NOMO-1 (cell line): Measurements from ENCODE around the gene AMELX.

ENCODE experiments used
- DNase-seq, 2 experiments: peaks; one replicate each; lab custom pipeline; 2025; ENCODE audit not compliant: unreplicated experiment in 2 of 2; lab: John Stamatoyannopoulos, UW

The AMELX gene

DNA sequence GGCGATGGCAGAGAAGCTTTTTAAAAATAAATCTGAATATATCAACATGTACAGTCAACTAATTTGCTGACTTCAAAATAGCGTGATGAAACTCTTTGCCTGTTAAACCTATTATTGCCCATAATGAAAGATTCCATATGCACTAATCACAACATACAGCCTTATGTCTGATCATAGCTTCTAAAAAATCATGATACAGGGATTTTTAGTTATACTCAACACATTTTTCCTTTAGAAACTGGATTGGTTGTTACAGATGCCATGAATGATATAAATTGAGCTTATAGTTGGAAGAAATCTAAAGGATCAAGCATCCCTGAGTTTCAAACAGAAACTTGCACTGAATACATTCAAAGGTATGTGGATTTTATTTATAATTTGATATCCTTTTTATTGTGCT is at the start of gene AMELX:
AMELX (plus strand) TSS at position 301 of the 400 bp plus-strand sequence. CDS start 1,376 bp downstream, outside the sequence.
- DNase-seq: no peak

DNA sequence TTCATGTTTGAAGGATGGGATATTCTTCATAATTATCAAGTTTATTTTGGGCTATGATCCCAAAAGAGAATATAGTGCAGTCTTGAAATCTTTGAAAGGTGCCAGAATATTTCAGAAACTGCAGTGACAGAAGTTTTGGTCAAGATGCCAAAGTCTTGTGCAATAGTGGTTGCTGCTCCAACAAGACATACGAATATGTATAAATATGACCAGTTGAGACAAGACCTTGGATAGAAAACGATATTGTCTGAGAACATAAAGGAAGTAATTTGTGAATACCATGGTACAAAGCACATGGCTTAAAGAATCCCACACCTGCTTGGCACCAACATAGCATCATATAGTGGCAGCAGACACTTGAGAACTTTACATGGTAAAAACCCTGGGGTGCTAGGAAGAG is 48.6 kb upstream of the AMELX start:
- DNase-seq: no peak

GRCh38 chrX:11254417-11255109 is 38.6 kb upstream of the AMELX start:
- DNase-seq: peak in 1 of 2 experiments; percentile 17

DNA sequence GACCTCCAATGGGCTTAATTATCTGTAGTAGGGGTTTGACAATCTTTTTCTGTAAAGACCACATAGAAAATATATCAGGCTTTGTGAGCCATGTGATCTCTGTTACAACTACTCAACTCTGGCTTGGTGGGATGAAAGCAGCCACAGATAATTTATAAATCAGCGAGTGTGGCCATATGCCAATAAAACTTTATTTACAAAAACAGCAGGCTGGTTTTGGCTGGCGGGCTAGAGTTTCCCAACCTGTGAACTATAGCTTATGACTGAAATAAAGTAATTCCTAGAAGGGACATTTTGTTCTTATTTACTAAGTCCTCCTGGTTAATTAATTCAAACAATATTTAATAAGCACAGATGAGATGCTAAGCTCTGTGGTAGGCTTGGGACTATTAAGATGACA is 35.9 kb upstream of the AMELX start:
- DNase-seq: no peak

- DNase-seq: no peak
Observed at GRCh38 chrX:11257711-11258110, 35.5 kb upstream of the AMELX start.

GRCh38 chrX:11259437-11259836 is 33.8 kb upstream of the AMELX start:
- no peak for DNase-seq

DNA sequence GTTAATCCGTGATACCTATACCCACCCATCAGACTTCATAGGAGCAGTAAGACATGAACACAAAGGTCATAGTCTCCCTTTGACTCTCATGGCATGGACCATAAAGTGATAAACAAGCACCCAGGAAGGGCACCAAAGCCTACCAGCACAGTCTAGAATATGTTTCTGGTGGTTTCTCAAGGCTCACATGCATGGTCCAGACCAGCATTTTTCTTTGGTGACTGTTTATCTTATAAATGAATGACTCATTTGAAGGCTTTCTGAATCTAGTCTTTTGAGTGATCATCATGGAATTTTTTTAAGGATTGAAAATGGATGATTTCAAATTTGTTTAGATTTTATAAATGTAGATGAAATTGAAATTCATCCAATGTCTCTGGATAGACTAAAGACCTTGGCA is 32.0 kb upstream of the AMELX start:
- no peak for DNase-seq

GRCh38 chrX:11264925-11265324 is 28.3 kb upstream of the AMELX start:
- DNase-seq: no peak

DNA sequence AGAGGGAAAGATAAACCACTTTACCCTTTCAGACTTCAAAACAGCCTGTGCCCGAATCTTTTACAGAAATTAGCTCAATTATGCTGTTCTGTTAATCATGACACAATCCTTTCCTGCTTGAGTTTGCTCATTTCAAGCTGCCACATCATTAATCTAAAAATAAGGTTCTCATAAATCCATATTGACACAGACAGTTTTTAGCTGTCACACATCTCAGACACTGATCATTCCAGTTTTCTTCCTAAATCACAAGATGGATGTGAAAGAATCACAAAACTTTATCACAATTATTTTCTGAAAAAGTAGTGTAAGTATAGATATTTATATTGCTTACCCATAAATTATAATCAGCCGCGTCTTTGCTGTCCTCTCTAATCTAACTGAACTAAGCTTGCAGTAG is 27.9 kb upstream of the AMELX start:
- peak in 1 of 2 experiments; percentile 42 for DNase-seq

DNA sequence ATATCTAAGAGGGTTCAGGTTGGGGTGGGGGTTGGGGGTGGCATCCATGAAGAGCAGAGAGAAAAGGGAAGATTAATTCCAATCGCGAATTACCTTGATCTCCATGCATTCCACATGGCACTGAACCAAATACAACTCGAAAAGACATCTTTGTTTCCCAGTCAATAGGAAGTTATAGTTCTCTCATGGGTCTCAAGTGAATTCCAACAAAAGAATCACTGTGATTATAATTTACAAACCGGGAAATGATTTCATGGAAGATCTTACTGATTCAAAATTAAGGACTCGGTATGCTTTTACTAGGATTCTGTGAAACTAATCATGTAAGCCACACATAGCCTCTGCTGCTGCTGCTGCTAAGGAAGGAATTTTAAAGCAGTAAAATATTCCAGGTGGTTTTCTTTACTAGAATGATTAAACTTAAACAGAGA is 26.6 kb upstream of the AMELX start:
- DNase-seq: no peak

GRCh38 chrX:11267425-11267824 is 25.8 kb upstream of the AMELX start:
- peak; percentile 18 to 37 for DNase-seq

GRCh38 chrX:11269006-11269405 is 24.2 kb upstream of the AMELX start:
- peak in 1 of 2 experiments; percentile 21 for DNase-seq

DNA sequence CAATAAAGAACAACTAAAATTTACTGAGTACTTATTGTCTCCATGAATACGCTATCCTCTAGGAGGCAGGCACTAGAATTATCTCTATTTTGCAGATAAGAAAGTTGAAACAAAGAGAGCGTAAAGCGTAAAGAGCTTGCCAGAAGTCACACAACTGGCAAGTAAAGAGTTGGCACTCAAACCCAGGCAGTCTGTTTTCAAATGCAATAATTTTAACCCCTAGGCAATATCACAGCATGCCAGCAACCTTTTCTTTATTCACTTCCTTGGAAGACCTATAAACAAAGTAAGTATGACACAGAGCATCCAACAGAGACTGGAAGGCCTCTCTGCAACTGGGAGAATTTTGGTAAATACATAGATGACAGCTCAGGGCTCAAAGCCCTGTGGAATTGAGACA is 23.2 kb upstream of the AMELX start:
- DNase-seq: no peak

- DNase-seq: no peak
Observed at GRCh38 chrX:11272290-11272689, 20.9 kb upstream of the AMELX start.

DNA sequence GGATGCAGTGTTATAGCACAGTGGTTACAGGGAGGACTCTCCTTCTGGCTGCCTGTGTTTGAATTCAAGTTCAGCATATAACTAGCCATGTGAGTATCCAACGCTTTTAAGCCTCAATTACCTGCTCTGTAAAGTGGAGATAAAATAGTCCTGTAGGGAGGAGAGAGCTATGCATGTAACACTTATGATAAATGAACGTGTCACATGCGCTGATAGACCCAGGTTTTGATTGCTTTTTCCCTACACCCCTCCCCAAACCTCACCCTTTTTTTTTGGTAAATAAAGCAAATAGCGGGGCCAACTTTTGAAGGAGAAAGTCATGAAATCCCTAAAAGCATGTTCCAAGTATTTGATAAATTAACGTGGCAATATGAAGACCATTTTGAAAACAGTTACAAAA is 20.4 kb upstream of the AMELX start:
- DNase-seq: no peak

DNA sequence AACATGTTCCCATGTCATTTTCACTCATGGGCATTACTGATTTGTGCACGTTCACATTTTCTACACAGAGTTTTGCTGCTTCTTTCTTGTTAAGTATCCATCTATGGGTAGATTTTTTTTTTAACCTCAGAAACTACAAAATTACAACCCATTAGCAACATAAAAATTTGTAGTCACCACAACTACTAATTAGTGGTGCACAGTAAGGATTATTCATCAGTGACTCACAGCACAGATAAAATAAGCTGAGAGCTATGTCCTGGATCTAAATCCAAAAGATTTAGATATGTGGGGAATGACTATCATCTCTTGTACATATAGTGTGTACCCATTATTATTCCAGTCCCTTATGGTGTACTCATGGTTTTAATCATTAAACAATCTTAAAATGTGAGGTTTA is 19.7 kb upstream of the AMELX start:
- DNase-seq: no peak

- DNase-seq: no peak
Observed at GRCh38 chrX:11282043-11282442, 11.2 kb upstream of the AMELX start.

DNA sequence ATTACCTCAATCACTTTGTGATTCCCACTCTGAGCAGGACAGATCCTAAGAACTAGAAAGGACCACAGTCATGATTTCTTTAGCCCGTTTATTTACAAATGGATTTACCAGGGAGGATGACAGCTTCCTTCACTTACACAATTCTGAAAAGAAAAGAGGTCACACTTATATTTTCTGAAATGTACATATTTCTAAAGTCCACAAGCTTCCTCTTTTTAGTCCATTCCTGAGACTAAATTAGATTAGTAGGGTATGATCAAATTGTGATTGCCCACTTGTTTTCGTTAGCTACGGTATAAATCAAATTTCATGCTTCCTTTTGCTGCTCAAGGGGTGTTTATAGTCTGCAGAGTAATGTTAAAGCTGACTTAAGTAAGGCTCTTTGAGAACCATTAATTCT is 7.6 kb upstream of the AMELX start:
- DNase-seq: no peak

DNA sequence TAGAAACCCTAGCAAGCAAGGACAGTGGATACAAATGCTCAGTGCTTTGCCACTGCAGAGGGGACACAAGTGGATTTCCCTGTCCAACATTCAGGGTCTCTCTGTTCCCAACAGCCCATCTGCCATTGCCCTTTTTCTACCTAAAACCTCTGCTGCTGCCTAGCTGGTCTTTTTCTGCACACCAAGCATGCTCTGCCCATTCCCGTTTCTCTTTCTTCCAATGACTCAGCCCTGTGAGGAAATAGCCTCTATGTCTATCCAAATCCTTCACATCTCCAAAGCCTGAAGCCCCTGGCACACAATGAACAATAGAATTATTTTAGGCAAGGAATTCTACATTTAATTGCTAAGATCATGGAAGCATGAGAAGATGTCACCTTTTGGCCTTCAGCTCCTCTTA is 5.7 kb upstream of the AMELX start:
- DNase-seq: no peak

- DNase-seq: no peak
Observed at GRCh38 chrX:11290416-11291102, 2.7 kb upstream of the AMELX start.

GRCh38 chrX:11296051-11296450 is 2.8 kb downstream of the AMELX start:
- no peak for DNase-seq

GRCh38 chrX:11298600-11298999 is 5.4 kb downstream of the AMELX start:
- no peak for DNase-seq
